H1 (cell line): ENCODE measurements around the gene PRADC1. TPM values are rescaled to one million over a fixed set of nuclear protein-coding genes. Genes with fewer than 3 reads are reported as not detected.

ENCODE experiments used
- ASH2L ChIP-seq: fragments of 200-600, 300-600 bp; sonication (generic); IDR thresholded peaks from one replicate; pipeline ENCODE4 v1.7.1; 2017; ENCODE audit warnings: low read length
- BACH1 ChIP-seq: IDR thresholded peaks from 2 replicates; pipeline ENCODE4 v1.6.1; 2012; ENCODE audit warnings: low read length, improper control_type of control experiment
- BRCA1 ChIP-seq: IDR thresholded peaks from 2 replicates; pipeline ENCODE4 v1.6.1; 2012; ENCODE audit warnings: low read depth, low read length, improper control_type of control experiment
- CREB1 ChIP-seq: IDR thresholded peaks from 2 replicates; pipeline ENCODE4 v1.6.1; 2012; ENCODE audit warnings: inconsistent platforms
- FOSL1 ChIP-seq: IDR thresholded peaks from 2 replicates; pipeline ENCODE4 v1.6.1; 2011; ENCODE audit warnings: mild to moderate bottlenecking, low read depth, low read length, moderate library complexity; ENCODE audit not compliant: insufficient read depth
- HDAC2 ChIP-seq, 2 experiments: fragments of 300-600 bp in 1 of 2; sonication (generic) in 1 of 2; IDR thresholded peaks; 2 replicates each; pipeline ENCODE4 v1.6.1; 2011 to 2012; ENCODE audit warnings: low read depth in 2 of 2, low read length in 2 of 2, mild to moderate bottlenecking in 2 of 2, moderate library complexity in 2 of 2, borderline replicate concordance in 1 of 2, inconsistent platforms in 1 of 2
- HDAC6 ChIP-seq: IDR thresholded peaks from one replicate; pipeline ENCODE4 v1.7.1; 2012; ENCODE audit warnings: low read depth, mild to moderate bottlenecking, inconsistent platforms, low read length, moderate library complexity
- JUN ChIP-seq: IDR thresholded peaks from 2 replicates; pipeline ENCODE4 v1.6.1; 2011; ENCODE audit warnings: low read depth, mild to moderate bottlenecking, improper control_type of control experiment, low read length
- KDM1A ChIP-seq: fragments of 200-600, 300-600 bp; sonication (generic); IDR thresholded peaks from 2 replicates; pipeline ENCODE4 v1.7.1; 2016; ENCODE audit warnings: mild to moderate bottlenecking, low read length, borderline replicate concordance
- KDM5A ChIP-seq: fragments of 200-600 bp; IDR thresholded peaks from 2 replicates; pipeline ENCODE4 v1.7.1; 2012; ENCODE audit warnings: mild to moderate bottlenecking, low read length, inconsistent platforms, mixed read lengths
- MAFK ChIP-seq: IDR thresholded peaks from 2 replicates; pipeline ENCODE4 v1.6.1; 2012; ENCODE audit warnings: low read depth, mild to moderate bottlenecking, improper control_type of control experiment, low read length
- RAD21 ChIP-seq, 2 experiments: IDR thresholded peaks in 1 of 2; conservative IDR thresholded peaks in 1 of 2; 2 replicates each; pipeline ENCODE4 v1.6.1; 2011; ENCODE audit warnings: low read depth in 2 of 2, low read length in 2 of 2, improper control_type of control experiment in 1 of 2, inconsistent platforms in 1 of 2, mild to moderate bottlenecking in 1 of 2, moderate library complexity in 1 of 2
- RNF2 ChIP-seq: fragments of 200-900, 300-1000 bp; sonication (generic); IDR thresholded peaks from 2 replicates; pipeline ENCODE4 v1.7.1; 2016; ENCODE audit warnings: borderline replicate concordance, low read depth, mild to moderate bottlenecking, antibody characterized with exemption, low read length; ENCODE audit not compliant: poor library complexity, severe bottlenecking; ENCODE audit errors: missing control alignments
- SIN3A ChIP-seq, 2 experiments: IDR thresholded peaks in 1 of 2; conservative IDR thresholded peaks in 1 of 2; 2 replicates each; pipeline ENCODE4 v1.6.1; 2011 to 2012; ENCODE audit warnings: low read length in 2 of 2, improper control_type of control experiment in 1 of 2, low read depth in 1 of 2, mild to moderate bottlenecking in 1 of 2
- SIRT6 ChIP-seq: IDR thresholded peaks from one replicate; pipeline ENCODE4 v1.7.1; 2012; ENCODE audit warnings: low read length, inconsistent platforms
- SP2 ChIP-seq: IDR thresholded peaks from 2 replicates; pipeline ENCODE4 v1.6.1; 2012; ENCODE audit warnings: mild to moderate bottlenecking, low read length, inconsistent platforms
- SP4 ChIP-seq: IDR thresholded peaks from 2 replicates; pipeline ENCODE4 v1.6.1; 2012; ENCODE audit warnings: low read length, inconsistent platforms
- SUZ12 ChIP-seq: fragments of 200-600 bp; sonication (generic); IDR thresholded peaks from 2 replicates; pipeline ENCODE4 v1.6.1; 2012; ENCODE audit warnings: mild to moderate bottlenecking, inconsistent platforms, low read length, moderate library complexity, mixed read lengths
- TEAD4 ChIP-seq: IDR thresholded peaks from 2 replicates; pipeline ENCODE4 v1.6.1; 2012; ENCODE audit warnings: low read depth, low read length, inconsistent platforms, mixed read lengths
- YY1 ChIP-seq: IDR thresholded peaks from 2 replicates; pipeline ENCODE4 v1.6.1; 2011; ENCODE audit warnings: low read depth, mild to moderate bottlenecking, low read length
- polyA plus RNA-seq, 7 experiments: library from polyadenylated mRNA; depleted of rRNA in 3 of 7; stranded (reverse) in 5 of 7; unstranded in 2 of 7; fragments of >200 nt in 5 of 7; fragments of 200-250 nt in 2 of 7; gene quantifications; 1 replicate in 5 of 7; 2 replicates in 1 of 7; 4 replicates in 1 of 7; pipeline versions ENCODE4 v1.2.1 to v1.2.3, GENCODE V29; 2011 to 2013; ENCODE audit warnings: missing spikeins in 2 of 7, mixed read lengths in 2 of 7
- total RNA-seq: library from RNA; stranded (reverse); fragmentation: NEBNext Ultra II Directional; extraction: Animal tissue kit (Norgen Biotek cat#: 25700); gene quantifications from 2 replicates; pipeline ENCODE4 v1.2.1, GENCODE V29; 2021
- TF ChIP-seq, protein P1 (sequence below): IDR thresholded peaks from 2 replicates; pipeline ENCODE4 v1.6.1; 2012; ENCODE audit warnings: low read length, inconsistent platforms

Gene PRADC1
- total and polyA plus RNA-seq, 2 of the 8 experiments (the other 6 are each of a cell fraction or from before 2014, with no cell fraction given) = 8.9 to 13.1 TPM

GRCh38 chr2:73214120-73215035 lies 18.7 kb downstream of the PRADC1 start, which contains the start of gene SMYD5 (continued):
- TF ChIP-seq KDM1A (no peak), KDM5A (no peak), SP4 (no peak; the same call in 1 of the 2 replicates), FOSL1 (no peak), SIN3A (conservative IDR thresholded peaks at IDR 0.05 in 1 of 2, IDR thresholded peaks at IDR 0.05 in 1 of 2; ENCODE audit: low read depth in 1 of 2, low read length in 2 of 2) (peak in 1 of 2 experiments; percentile 63; a peak in 1 of 4 replicates), BRCA1 (peak; percentile 54; the same call in 1 of the 2 replicates), ASH2L (peak; percentile 99), TEAD4 (no peak), SUZ12 (no peak), HDAC6 (no peak), RNF2 (no peak), SP2 (no peak), MAFK (no peak), CREB1 (peak; percentile 50; the same call in 1 of the 2 replicates), YY1 (peak; percentile 98), JUN (no peak), SIRT6 (no peak), RAD21 (IDR thresholded peaks at IDR 0.05 in 1 of 2, conservative IDR thresholded peaks at IDR 0.05 in 1 of 2; ENCODE audit: low read depth in 2 of 2, low read length in 2 of 2) (no peak), BACH1 (peak; percentile 65), HDAC2 (IDR thresholded peaks at IDR 0.05; ENCODE audit: borderline replicate concordance in 1 of 2, low read depth in 2 of 2, low read length in 2 of 2) (peak in 1 of 2 experiments; percentile 64; a peak in 2 of 4 replicates)
- TF ChIP-seq, protein P1, sequence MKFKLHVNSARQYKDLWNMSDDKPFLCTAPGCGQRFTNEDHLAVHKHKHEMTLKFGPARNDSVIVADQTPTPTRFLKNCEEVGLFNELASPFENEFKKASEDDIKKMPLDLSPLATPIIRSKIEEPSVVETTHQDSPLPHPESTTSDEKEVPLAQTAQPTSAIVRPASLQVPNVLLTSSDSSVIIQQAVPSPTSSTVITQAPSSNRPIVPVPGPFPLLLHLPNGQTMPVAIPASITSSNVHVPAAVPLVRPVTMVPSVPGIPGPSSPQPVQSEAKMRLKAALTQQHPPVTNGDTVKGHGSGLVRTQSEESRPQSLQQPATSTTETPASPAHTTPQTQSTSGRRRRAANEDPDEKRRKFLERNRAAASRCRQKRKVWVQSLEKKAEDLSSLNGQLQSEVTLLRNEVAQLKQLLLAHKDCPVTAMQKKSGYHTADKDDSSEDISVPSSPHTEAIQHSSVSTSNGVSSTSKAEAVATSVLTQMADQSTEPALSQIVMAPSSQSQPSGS = no peak; the same call in 1 of the 2 replicates
